Body of pancreas (tissue), 4 donors: ENCODE measurements around the gene MOV10L1.

Source experiments
- CTCF ChIP-seq, 7 experiments: fragments of 450-650 bp in 4 of 7; fragments of 200-600 bp in 3 of 7; sonication (generic) in 3 of 7; IDR thresholded peaks; one replicate each; pipeline ENCODE4 v1.5.1; 2016 to 2019; ENCODE audit warnings: antibody characterized with exemption in 7 of 7
- POLR2A ChIP-seq, 3 donors: fragments of 450-650 bp; IDR thresholded peaks; one replicate each; pipeline ENCODE4 v1.6.1; 2016; ENCODE audit warnings: antibody characterized with exemption in 3 of 3, mild to moderate bottlenecking in 2 of 3

GRCh38 chr22:50063589-50064393, 26.0 kb upstream of the MOV10L1 start:
- TF ChIP-seq CTCF (IDR thresholded peaks at IDR 0.05), result no peak
- TF ChIP-seq POLR2A (IDR thresholded peaks at IDR 0.05), result no peak
